ENCODE measurements around the gene IPO9.

- TF ChIP-seq CTCF (IDR thresholded peaks at IDR 0.05; ENCODE audit: low read length) (no peak), EZH2 (IDR thresholded peaks at IDR 0.05; ENCODE audit: borderline replicate concordance, low read length) (no peak)
Observed at GRCh38 chr1:201898240-201898894, 69.4 kb downstream of the IPO9 start.
